ENCODE results near the gene RAB31. TPM values are rescaled to one million over a fixed set of nuclear protein-coding genes. Genes with fewer than 3 reads are reported as not detected.

The RAB31 gene
- total and polyA plus RNA-seq, 4 donors, result 21.5 to 114 (median 49.5) TPM

DNA sequence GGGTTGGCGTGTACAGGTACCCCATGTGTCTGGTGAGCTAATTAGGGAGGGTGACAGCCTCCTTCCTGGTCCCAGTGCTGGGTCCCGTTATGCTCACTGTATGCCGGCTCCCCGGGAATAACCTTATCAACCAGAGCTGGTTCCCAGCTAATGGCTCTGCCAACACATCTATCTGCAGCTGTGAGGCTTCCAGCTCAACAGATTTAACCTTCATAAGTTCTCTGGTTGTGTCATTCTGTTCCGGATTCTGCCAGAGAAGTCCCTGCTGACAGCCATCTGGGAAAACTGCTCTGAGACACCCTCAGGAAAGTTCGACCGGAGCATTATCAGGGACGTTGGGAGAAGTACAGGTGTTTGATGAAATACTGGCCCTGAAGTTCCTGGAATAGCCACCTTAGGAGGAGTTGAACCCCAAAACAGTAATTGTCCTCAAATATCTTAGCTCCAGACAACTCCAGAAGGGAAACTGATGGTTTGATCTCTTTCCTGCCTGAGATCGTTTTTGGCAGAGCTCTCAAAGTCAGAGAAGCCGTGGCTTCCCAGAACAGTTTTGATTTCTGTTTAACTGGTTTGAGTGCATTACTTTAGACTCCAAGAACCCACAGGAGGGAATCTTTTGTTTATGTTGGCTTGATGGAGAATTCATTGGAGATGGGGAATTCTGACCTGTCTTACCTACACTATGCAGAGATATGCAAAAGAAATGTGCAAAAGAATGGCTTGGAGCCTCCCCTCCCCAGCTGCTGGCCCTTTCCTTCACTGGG, 138.2 kb downstream of the RAB31 start:
- H3K9ac ChIP-seq (ENCODE audit: insufficient read depth in 1 of 2, low read length in 2 of 2), result peak overlapping the region in 1 of 2 donors; percentile 70
- peak overlapping the region; percentile 46 to 55 for H3K27ac ChIP-seq (ENCODE audit: low read depth in 1 of 2, low read length in 1 of 2)
- no peaks in the 10 kb centered on the region for H3K9me3 ChIP-seq (ENCODE audit: control insufficient read depth in 4 of 4, insufficient read depth in 3 of 4, low read length in 3 of 4)
- WGBS, 2 donors, result 55 to 61% methylated on average over 10 of the region's 10 CpGs
- peaks cover 0 to 15% (median 9%) of the 10 kb centered on the region in 5 donors for H3K4me1 ChIP-seq (ENCODE audit: control insufficient read depth in 5 of 5, insufficient read depth in 5 of 5, low read length in 5 of 5)
- H3K4me3 ChIP-seq, result no peak overlapping the region
- DNase-seq (peak; percentile 52 to 81 (median 80)), ATAC-seq (ENCODE audit: insufficient read depth, low FRiP score) (no peak)
- TF ChIP-seq, protein P1, sequence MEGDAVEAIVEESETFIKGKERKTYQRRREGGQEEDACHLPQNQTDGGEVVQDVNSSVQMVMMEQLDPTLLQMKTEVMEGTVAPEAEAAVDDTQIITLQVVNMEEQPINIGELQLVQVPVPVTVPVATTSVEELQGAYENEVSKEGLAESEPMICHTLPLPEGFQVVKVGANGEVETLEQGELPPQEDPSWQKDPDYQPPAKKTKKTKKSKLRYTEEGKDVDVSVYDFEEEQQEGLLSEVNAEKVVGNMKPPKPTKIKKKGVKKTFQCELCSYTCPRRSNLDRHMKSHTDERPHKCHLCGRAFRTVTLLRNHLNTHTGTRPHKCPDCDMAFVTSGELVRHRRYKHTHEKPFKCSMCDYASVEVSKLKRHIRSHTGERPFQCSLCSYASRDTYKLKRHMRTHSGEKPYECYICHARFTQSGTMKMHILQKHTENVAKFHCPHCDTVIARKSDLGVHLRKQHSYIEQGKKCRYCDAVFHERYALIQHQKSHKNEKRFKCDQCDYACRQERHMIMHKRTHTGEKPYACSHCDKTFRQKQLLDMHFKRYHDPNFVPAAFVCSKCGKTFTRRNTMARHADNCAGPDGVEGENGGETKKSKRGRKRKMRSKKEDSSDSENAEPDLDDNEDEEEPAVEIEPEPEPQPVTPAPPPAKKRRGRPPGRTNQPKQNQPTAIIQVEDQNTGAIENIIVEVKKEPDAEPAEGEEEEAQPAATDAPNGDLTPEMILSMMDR (IDR thresholded peaks at IDR 0.05; ENCODE audit: control extremely low read depth, extremely low read depth), result no peak
- H3K27me3 ChIP-seq (ENCODE audit: control insufficient read depth in 3 of 3, insufficient read depth in 3 of 3, low read length in 2 of 3), result no peaks in the 10 kb centered on the region
- H3K36me3 ChIP-seq (ENCODE audit: control insufficient read depth in 4 of 4, insufficient read depth in 4 of 4, low read length in 4 of 4), result peaks cover 0 to 4% (median 0%) of the 10 kb centered on the region in 4 donors

DNA sequence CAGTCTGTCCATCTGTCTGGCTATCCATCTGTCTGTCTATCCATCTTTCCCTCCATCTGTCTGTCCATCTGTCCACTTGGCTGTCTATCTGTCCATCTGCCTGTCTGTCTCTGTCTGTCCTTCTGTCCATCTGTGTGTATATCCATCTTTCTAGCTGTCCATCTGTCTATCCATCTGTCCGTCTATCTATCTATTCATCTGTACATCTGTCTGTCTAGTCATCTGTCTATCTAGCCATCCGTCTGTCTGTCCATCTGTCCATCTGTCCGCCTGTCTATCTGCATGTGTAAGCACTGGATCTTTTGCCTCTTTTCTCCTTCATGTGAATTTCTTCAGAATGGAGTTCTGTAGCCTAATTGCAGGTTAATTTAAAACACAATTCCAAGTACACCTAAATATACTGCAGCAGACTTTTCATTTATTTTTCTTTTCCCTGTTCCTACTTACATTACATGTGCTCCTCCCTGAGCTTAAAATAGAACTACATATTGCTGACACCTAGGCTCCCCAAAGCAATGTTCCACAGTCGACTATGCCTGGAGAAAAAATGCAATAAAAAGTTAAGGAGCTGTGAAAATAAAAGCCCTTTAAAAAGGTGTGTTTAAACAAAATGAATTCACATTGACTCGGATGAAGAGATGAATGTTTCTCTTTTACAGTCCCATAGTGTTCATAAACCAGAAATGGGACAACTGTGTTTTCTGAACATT, 140.2 kb downstream of the RAB31 start:
- Histone ChIP-seq H3K4me3 (no peak overlapping the region), H3K9ac (ENCODE audit: insufficient read depth in 1 of 2, low read length in 2 of 2) (no peak overlapping the region), H3K9me3 (ENCODE audit: control insufficient read depth in 4 of 4, insufficient read depth in 3 of 4, low read length in 3 of 4) (no peaks in the 10 kb centered on the region), H3K36me3 (ENCODE audit: control insufficient read depth in 4 of 4, insufficient read depth in 4 of 4, low read length in 4 of 4) (peaks cover 0 to 4% (median 0%) of the 10 kb centered on the region in 4 donors), H3K4me1 (ENCODE audit: control insufficient read depth in 5 of 5, insufficient read depth in 5 of 5, low read length in 5 of 5) (peaks cover 0 to 15% (median 9%) of the 10 kb centered on the region in 5 donors), H3K27ac (ENCODE audit: low read depth in 1 of 2, low read length in 1 of 2) (no peak overlapping the region), H3K27me3 (ENCODE audit: control insufficient read depth in 3 of 3, insufficient read depth in 3 of 3, low read length in 2 of 3) (no peaks in the 10 kb centered on the region)
- no peak for ATAC-seq (ENCODE audit: insufficient read depth, low FRiP score)
- 84 to 92% methylated on average over 5 of the region's 5 CpGs for WGBS, 2 donors
- DNase-seq, result no peak
- TF ChIP-seq, protein P1 (IDR thresholded peaks at IDR 0.05; ENCODE audit: control extremely low read depth, extremely low read depth), result no peak

DNA sequence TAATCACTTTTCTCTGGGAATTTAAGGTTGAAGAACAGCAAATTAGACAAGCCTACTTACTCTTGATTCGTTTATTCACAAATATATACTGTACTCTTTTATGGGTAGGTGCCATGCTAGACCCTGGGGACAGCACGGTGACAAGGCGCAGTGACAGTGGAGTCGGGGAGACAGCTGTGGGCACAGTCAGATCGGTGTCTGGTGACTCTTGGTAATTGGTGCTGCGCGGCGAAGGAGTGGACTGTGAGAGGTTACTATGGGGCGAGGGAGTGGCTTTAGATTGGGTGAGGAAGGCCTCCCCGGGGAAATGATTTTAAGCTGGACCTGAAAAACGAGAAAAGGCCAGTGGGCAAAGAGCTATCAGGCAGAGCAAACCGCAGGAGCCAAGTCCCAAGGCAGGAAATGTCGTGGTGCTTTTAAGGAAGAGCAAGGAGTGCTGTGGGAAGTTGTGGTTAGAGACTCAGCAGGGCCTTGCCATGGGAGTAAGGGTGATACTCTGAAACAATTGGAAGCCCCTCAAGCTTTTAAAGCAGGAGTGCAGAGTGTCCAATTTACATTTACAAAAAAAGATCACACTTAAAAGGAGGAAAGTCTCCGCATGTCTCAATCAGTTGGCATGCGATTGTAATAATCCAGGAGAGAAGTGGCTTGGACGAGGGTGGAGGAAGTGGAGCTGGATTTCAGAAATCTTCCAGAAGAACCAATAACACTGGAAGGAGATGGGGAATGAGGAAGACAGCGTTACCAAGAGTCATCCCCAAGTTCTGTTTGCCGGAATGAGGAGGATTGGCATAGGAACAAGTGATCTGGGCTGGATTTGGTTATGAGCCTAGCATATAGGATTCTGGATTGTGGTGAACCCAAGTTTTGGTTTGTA, 141.5 kb downstream of the RAB31 start:
- WGBS, 2 donors, result 33 to 40% methylated on average over 18 of the region's 18 CpGs
- H3K27ac ChIP-seq (ENCODE audit: low read depth in 1 of 2, low read length in 1 of 2), result peak overlapping the region; percentile 42 to 66
- no peak overlapping the region for H3K9ac ChIP-seq (ENCODE audit: insufficient read depth in 1 of 2, low read length in 2 of 2)
- no peak overlapping the region for H3K4me3 ChIP-seq
- H3K27me3 ChIP-seq (ENCODE audit: control insufficient read depth in 3 of 3, insufficient read depth in 3 of 3, low read length in 2 of 3), result no peaks in the 10 kb centered on the region
- peaks cover 0 to 15% (median 11%) of the 10 kb centered on the region in 5 donors for H3K4me1 ChIP-seq (ENCODE audit: control insufficient read depth in 5 of 5, insufficient read depth in 5 of 5, low read length in 5 of 5)
- H3K9me3 ChIP-seq (ENCODE audit: control insufficient read depth in 4 of 4, insufficient read depth in 3 of 4, low read length in 3 of 4), result no peaks in the 10 kb centered on the region
- ATAC-seq (ENCODE audit: insufficient read depth, low FRiP score) (peak; percentile 75), DNase-seq (peak in 1 of 3 donors; percentile 33)
- peaks cover 0 to 4% (median 0%) of the 10 kb centered on the region in 4 donors for H3K36me3 ChIP-seq (ENCODE audit: control insufficient read depth in 4 of 4, insufficient read depth in 4 of 4, low read length in 4 of 4)
- TF ChIP-seq, protein P1 (IDR thresholded peaks at IDR 0.05; ENCODE audit: control extremely low read depth, extremely low read depth), result no peak
